Spinal cord (tissue), 10 donors: ENCODE data around the gene SGMS1. TPM values are rescaled to one million over a fixed set of nuclear protein-coding genes. Genes with fewer than 3 reads are reported as not detected.

ENCODE experiments used
- DNase-seq, 6 donors: peaks; one replicate each; pipeline versions ENCODE4 v3.0.0 to v3.0.0-alpha.2; 2013 to 2015; ENCODE audit warnings: low spot score in 6 of 6, low read depth in 4 of 6
- H3K27ac ChIP-seq: one replicate; pipeline ENCODE4 v1.5.1; 2013; ENCODE audit warnings: low read depth, low read length, control low read depth
- H3K27me3 ChIP-seq: one replicate; pipeline ENCODE4 v1.6.1; 2013; ENCODE audit warnings: low read length; ENCODE audit not compliant: control insufficient read depth, insufficient read depth
- H3K36me3 ChIP-seq: one replicate; pipeline ENCODE4 v1.6.1; 2013; ENCODE audit warnings: low read length; ENCODE audit not compliant: control insufficient read depth, insufficient read depth
- H3K4me1 ChIP-seq: one replicate; pipeline ENCODE4 v1.6.1; 2013; ENCODE audit warnings: low read length; ENCODE audit not compliant: control insufficient read depth, insufficient read depth
- H3K4me3 ChIP-seq: one replicate; pipeline ENCODE4 v1.5.1; 2013; ENCODE audit warnings: low read depth, low read length, control low read depth
- H3K9me3 ChIP-seq: one replicate; pipeline ENCODE4 v1.6.1; 2013; ENCODE audit warnings: low read length; ENCODE audit not compliant: control insufficient read depth, insufficient read depth
- WGBS: methylation state at CpG from one replicate; pipeline ENCODE4 v1.1.5; 2013; ENCODE audit warnings: missing lambda C conversion rate; ENCODE audit not compliant: insufficient coverage; 5-methylcytosine and 5-hydroxymethylcytosine counted together
- polyA plus RNA-seq, 2 donors: library from polyadenylated mRNA; unstranded; fragments of 120-200 nt; gene quantifications; one replicate each; pipeline ENCODE4 v1.2.1, GENCODE V29; 2013; ENCODE audit not compliant: insufficient read length in 2 of 2
- total RNA-seq, 2 donors: library from RNA; depleted of rRNA in 1 of 2; stranded (reverse); fragments of 120-200 nt in 1 of 2; fragments of >200 nt in 1 of 2; gene quantifications; one replicate each; pipeline versions ENCODE4 v1.2.3 to v1.2.4, GENCODE V29; 2013 to 2014
- donor health status: healthy.

Gene SGMS1
- total and polyA plus RNA-seq, 4 donors = 24.5 to 57.2 (median 40.5) TPM

GRCh38 chr10:50470798-50471582, 152.8 kb downstream of the SGMS1 start:
- H3K4me3 ChIP-seq = no peak overlapping the region
- H3K27ac ChIP-seq = no peak overlapping the region
- peak in 1 of 6 donors; percentile 40 for DNase-seq
- H3K36me3 ChIP-seq = no peaks in the 10 kb centered on the region
- no peaks in the 10 kb centered on the region for H3K27me3 ChIP-seq
- no CpG with 5 or more reads among the region's 6 CpGs for WGBS
- no peaks in the 10 kb centered on the region for H3K9me3 ChIP-seq
- H3K4me1 ChIP-seq = no peaks in the 10 kb centered on the region

GRCh38 chr10:50470345-50470744, 153.4 kb downstream of the SGMS1 start:
- no peak for DNase-seq
- H3K36me3 ChIP-seq = no peaks in the 10 kb centered on the region
- no peak overlapping the region for H3K4me3 ChIP-seq
- no peak overlapping the region for H3K27ac ChIP-seq
- no peaks in the 10 kb centered on the region for H3K4me1 ChIP-seq
- no peaks in the 10 kb centered on the region for H3K9me3 ChIP-seq
- H3K27me3 ChIP-seq = no peaks in the 10 kb centered on the region

GRCh38 chr10:50469778-50470193, 154.0 kb downstream of the SGMS1 start:
- Histone ChIP-seq H3K27ac (no peak overlapping the region), H3K36me3 (no peaks in the 10 kb centered on the region), H3K27me3 (no peaks in the 10 kb centered on the region), H3K9me3 (no peaks in the 10 kb centered on the region), H3K4me3 (no peak overlapping the region), H3K4me1 (no peaks in the 10 kb centered on the region)
- DNase-seq = no peak
- WGBS = 40% methylated on average over 1 of the region's 3 CpGs

GRCh38 chr10:50469288-50469687, 154.5 kb downstream of the SGMS1 start:
- WGBS = no CpG with 5 or more reads among the region's 1 CpG
- DNase-seq = no peak
- Histone ChIP-seq H3K9me3 (no peaks in the 10 kb centered on the region), H3K27ac (no peak overlapping the region), H3K4me1 (no peaks in the 10 kb centered on the region), H3K27me3 (no peaks in the 10 kb centered on the region), H3K36me3 (no peaks in the 10 kb centered on the region), H3K4me3 (no peak overlapping the region)

- Histone ChIP-seq H3K27me3 (no peaks in the 10 kb centered on the region), H3K36me3 (no peaks in the 10 kb centered on the region), H3K4me3 (no peak overlapping the region), H3K4me1 (no peaks in the 10 kb centered on the region), H3K27ac (no peak overlapping the region), H3K9me3 (no peaks in the 10 kb centered on the region)
- no peak for DNase-seq
- WGBS = no CpG with 5 or more reads among the region's 1 CpG
Observed at GRCh38 chr10:50467209-50467608, 156.5 kb downstream of the SGMS1 start.

DNA sequence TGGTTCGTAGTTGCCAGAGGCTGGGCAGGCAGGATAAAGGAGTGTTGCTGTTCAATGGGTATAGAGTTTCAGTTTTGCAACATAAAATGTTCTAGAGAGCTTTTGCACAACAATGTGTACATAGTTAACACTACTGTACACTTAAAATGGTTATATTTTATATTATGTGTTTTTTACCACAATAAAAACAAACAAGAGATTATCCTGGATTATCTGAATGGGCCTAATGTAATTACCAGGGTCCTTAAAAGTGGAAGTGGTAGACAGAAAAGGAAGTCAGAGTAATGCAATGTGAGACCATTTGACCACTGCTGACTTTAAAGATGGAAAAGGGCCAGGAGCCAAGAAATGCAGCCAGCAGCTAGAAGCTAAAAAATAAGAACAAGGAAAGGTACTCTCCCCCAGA, 159.7 kb downstream of the SGMS1 start:
- no peaks in the 10 kb centered on the region for H3K9me3 ChIP-seq
- no peak overlapping the region for H3K27ac ChIP-seq
- H3K4me1 ChIP-seq = no peaks in the 10 kb centered on the region
- no peaks in the 10 kb centered on the region for H3K27me3 ChIP-seq
- DNase-seq = peak in 1 of 6 donors; percentile 25
- H3K36me3 ChIP-seq = no peaks in the 10 kb centered on the region
- no CpG with 5 or more reads among the region's 1 CpG for WGBS
- no peak overlapping the region for H3K4me3 ChIP-seq

DNA sequence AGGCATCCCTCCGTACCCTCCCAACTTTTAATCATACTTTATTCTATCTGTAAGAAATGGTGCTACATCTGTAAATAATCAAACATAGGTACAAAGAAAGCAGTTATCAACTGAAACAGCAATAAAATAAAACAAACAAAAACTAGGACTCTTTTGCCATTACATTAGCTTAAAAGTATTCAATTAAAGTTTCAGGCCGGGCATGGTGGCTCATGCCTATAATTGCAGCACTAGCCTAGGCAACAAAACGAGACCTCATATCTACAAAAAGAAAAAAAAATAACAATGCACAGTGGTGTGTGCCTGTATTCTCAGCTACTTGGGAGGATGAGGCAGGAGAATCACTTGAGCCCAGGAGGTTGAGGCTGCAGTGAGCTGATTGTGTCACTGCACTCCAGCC, 161.9 kb downstream of the SGMS1 start:
- WGBS = no CpG with 5 or more reads among the region's 3 CpGs
- Histone ChIP-seq H3K4me3 (no peak overlapping the region), H3K4me1 (no peaks in the 10 kb centered on the region), H3K36me3 (no peaks in the 10 kb centered on the region), H3K9me3 (no peaks in the 10 kb centered on the region), H3K27ac (no peak overlapping the region), H3K27me3 (no peaks in the 10 kb centered on the region)
- no peak for DNase-seq

DNA sequence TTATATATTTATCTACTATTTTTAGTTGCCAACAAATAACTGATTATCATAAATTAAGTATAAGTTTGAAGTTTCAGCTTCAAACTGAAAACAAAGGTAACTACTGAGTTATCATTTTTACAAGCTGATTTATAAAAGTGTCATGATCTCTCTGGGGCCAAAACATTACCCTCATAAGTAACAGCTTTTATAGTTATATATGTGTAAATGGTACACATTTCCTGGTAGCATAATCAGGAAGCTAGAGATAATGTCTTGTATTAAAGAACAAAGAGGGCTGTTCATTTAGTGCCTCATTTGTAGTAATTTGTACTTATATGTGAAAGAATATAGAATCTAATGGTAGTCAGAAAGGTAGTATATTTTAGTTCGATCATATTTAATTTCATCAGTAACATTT, 162.6 kb downstream of the SGMS1 start:
- WGBS = no CpG with 5 or more reads among the region's 1 CpG
- no peaks in the 10 kb centered on the region for H3K9me3 ChIP-seq
- H3K36me3 ChIP-seq = no peaks in the 10 kb centered on the region
- no peaks in the 10 kb centered on the region for H3K4me1 ChIP-seq
- no peak for DNase-seq
- no peak overlapping the region for H3K27ac ChIP-seq
- H3K4me3 ChIP-seq = no peak overlapping the region
- no peaks in the 10 kb centered on the region for H3K27me3 ChIP-seq

GRCh38 chr10:50456719-50457118, 167.0 kb downstream of the SGMS1 start:
- no peak overlapping the region for H3K27ac ChIP-seq
- H3K4me1 ChIP-seq = no peaks in the 10 kb centered on the region
- no CpG with 5 or more reads among the region's 2 CpGs for WGBS
- no peaks in the 10 kb centered on the region for H3K27me3 ChIP-seq
- no peaks in the 10 kb centered on the region for H3K9me3 ChIP-seq
- H3K4me3 ChIP-seq = no peak overlapping the region
- no peak for DNase-seq
- H3K36me3 ChIP-seq = no peaks in the 10 kb centered on the region

GRCh38 chr10:50453940-50454339, 169.8 kb downstream of the SGMS1 start:
- Histone ChIP-seq H3K27me3 (no peaks in the 10 kb centered on the region), H3K4me3 (no peak overlapping the region), H3K4me1 (no peaks in the 10 kb centered on the region), H3K36me3 (no peaks in the 10 kb centered on the region), H3K9me3 (no peaks in the 10 kb centered on the region), H3K27ac (no peak overlapping the region)
- no peak for DNase-seq
- no CpG with 5 or more reads among the region's 1 CpG for WGBS
